K562 (cell line): ENCODE results near the gene DPCD. TPM values are rescaled to one million over a fixed set of nuclear protein-coding genes. Genes with fewer than 3 reads are reported as not detected.
A peak's percentile ranks its signal among the peaks of the same experiment; 100 is the strongest.

ENCODE experiments used
- C11orf30 ChIP-seq: fragments of 450-650 bp; IDR thresholded peaks from 2 replicates; pipeline ENCODE4 v1.6.1; 2016; ENCODE audit warnings: low read depth, mild to moderate bottlenecking
- CREM ChIP-seq: IDR thresholded peaks from 2 replicates; pipeline ENCODE4 v1.6.1; 2014; ENCODE audit warnings: antibody characterized with exemption, low read depth
- DIDO1 ChIP-seq: fragments of 450-650 bp; IDR thresholded peaks from 2 replicates; pipeline ENCODE4 v1.6.1; 2016; ENCODE audit warnings: low read depth, missing biosample characterization, missing genetic modification characterization
- GABPA ChIP-seq: fragments of 200-800 bp; sonication (Bioruptor generic); conservative IDR thresholded peaks from 2 replicates; pipeline ENCODE4 v1.6.1; 2016; ENCODE audit warnings: low read depth, missing genetic modification characterization, missing compliant biosample characterization
- HCFC1 ChIP-seq: IDR thresholded peaks from 2 replicates; pipeline ENCODE4 v1.6.1; 2012; ENCODE audit warnings: low read depth, low read length, improper control_type of control experiment
- HDAC1 ChIP-seq, 2 experiments: fragments of 450-650 bp; IDR thresholded peaks; 2 replicates each; pipeline ENCODE4 v1.6.1; 2016 to 2017; ENCODE audit warnings: inconsistent platforms in 1 of 2, mild to moderate bottlenecking in 1 of 2, moderate library complexity in 1 of 2
- HDAC3 ChIP-seq: fragments of 450-650 bp; IDR thresholded peaks from 2 replicates; pipeline ENCODE4 v1.6.1; 2018; ENCODE audit warnings: borderline replicate concordance, mild to moderate bottlenecking, moderate library complexity; ENCODE audit not compliant: partially characterized antibody
- HMGN3 ChIP-seq: IDR thresholded peaks from 2 replicates; pipeline ENCODE4 v1.6.1; 2011; ENCODE audit warnings: borderline replicate concordance, low read depth, mild to moderate bottlenecking, mixed read lengths, low read length; ENCODE audit not compliant: insufficient read length; ENCODE audit errors: extremely low read depth
- KAT7 ChIP-seq: sonication (generic); formaldehyde crosslinking; IDR thresholded peaks from 2 replicates; pipeline ENCODE4 v1.8.0; 2022; ENCODE audit warnings: missing genetic modification reagents, mild to moderate bottlenecking, borderline replicate concordance
- KDM5B ChIP-seq: fragments of 200-600 bp; sonication (generic); IDR thresholded peaks from 2 replicates; pipeline ENCODE4 v1.6.1; 2012; ENCODE audit warnings: low read depth, mild to moderate bottlenecking, moderate library complexity, low read length, control low read depth, inconsistent platforms; ENCODE audit not compliant: insufficient replicate concordance
- LEF1 ChIP-seq: fragments of 450-650 bp; IDR thresholded peaks from 2 replicates; pipeline ENCODE4 v1.6.1; 2016; ENCODE audit warnings: mild to moderate bottlenecking
- MAFK ChIP-seq: IDR thresholded peaks from 2 replicates; pipeline ENCODE4 v1.6.1; 2011; ENCODE audit warnings: low read length, improper control_type of control experiment
- MTA3 ChIP-seq: fragments of 450-650 bp; formaldehyde crosslinking; IDR thresholded peaks from 2 replicates; pipeline ENCODE4 v1.6.1; 2017; ENCODE audit warnings: mild to moderate bottlenecking, borderline replicate concordance
- MXI1 ChIP-seq: IDR thresholded peaks from 2 replicates; pipeline ENCODE4 v1.6.1; 2011; ENCODE audit warnings: low read depth, mild to moderate bottlenecking, improper control_type of control experiment, low read length
- RB1 ChIP-seq: fragments of 450-650 bp; IDR thresholded peaks from 2 replicates; pipeline ENCODE4 v1.6.1; 2017; ENCODE audit warnings: low read depth, mild to moderate bottlenecking
- RBBP5 ChIP-seq: fragments of 200-600 bp; sonication (generic); IDR thresholded peaks from 2 replicates; pipeline ENCODE4 v1.6.1; 2012; ENCODE audit warnings: borderline replicate concordance, mild to moderate bottlenecking, low read length, control low read depth, inconsistent platforms; ENCODE audit not compliant: insufficient read depth, poor library complexity, severe bottlenecking
- RBFOX2 ChIP-seq: fragments of 200-400 bp; formaldehyde crosslinking; IDR thresholded peaks from 2 replicates; pipeline ENCODE4 v1.6.1; 2017; ENCODE audit warnings: low read depth, mild to moderate bottlenecking, low read length, moderate library complexity
- RUNX1 ChIP-seq: sonication (generic); IDR thresholded peaks from 2 replicates; pipeline ENCODE4 v1.6.1; 2016; ENCODE audit warnings: antibody characterized with exemption, low read depth
- ZNF347 ChIP-seq: fragments of 450-650 bp; formaldehyde crosslinking; IDR thresholded peaks from 2 replicates; pipeline ENCODE4 v1.4.0; 2020; ENCODE audit warnings: low read depth, mild to moderate bottlenecking, moderate library complexity
- ZNF778 ChIP-seq: fragments of 450-650 bp; formaldehyde crosslinking; IDR thresholded peaks from 2 replicates; pipeline ENCODE4 v1.4.0; 2020; ENCODE audit warnings: mild to moderate bottlenecking, moderate library complexity
- ZNF830 ChIP-seq: fragments of 250-450 bp; sonication (Bioruptor Pico); IDR thresholded peaks from 2 replicates; pipeline ENCODE4 v1.5.0; 2021; ENCODE audit warnings: mild to moderate bottlenecking
- polyA plus RNA-seq, 8 experiments: library from polyadenylated mRNA; depleted of rRNA in 4 of 8; stranded (reverse) in 5 of 8; unstranded in 3 of 8; fragments of >200 nt; fragmentation: Nextera tagmentation in 2 of 8; fragmentation: Illumina TruSeq in 1 of 8; extraction: Ambion mirVana in 2 of 8; extraction: Trizol in 1 of 8; gene quantifications; 2 replicates each; pipeline versions ENCODE4 v1.2.1 to v1.2.3, GENCODE V29; 2011 to 2014; ENCODE audit warnings: inconsistent platforms in 1 of 8, missing spikeins in 1 of 8
- total RNA-seq, 7 experiments: library from RNA; depleted of rRNA in 6 of 7; stranded (reverse); fragments of >200 nt in 6 of 7; fragmentation: Illumina TruSeq in 2 of 7; extraction: Trizol in 2 of 7; gene quantifications; 2 replicates each; pipeline versions ENCODE4 v1.2.1 to v1.2.3, GENCODE V29; 2011 to 2021; ENCODE audit warnings: low replicate concordance in 1 of 7
- TF ChIP-seq, protein P1 (sequence below): fragments of 250-450 bp; sonication (Bioruptor Pico); IDR thresholded peaks from 2 replicates; pipeline ENCODE4 v1.4.0; 2020; ENCODE audit warnings: mild to moderate bottlenecking
- TF ChIP-seq, protein P2 (sequence below): sonication (generic); formaldehyde crosslinking; IDR thresholded peaks from 2 replicates; pipeline ENCODE4 v1.8.1; 2023; ENCODE audit warnings: mild to moderate bottlenecking, missing genetic modification reagents
- TF ChIP-seq, protein P3 (sequence below): fragments of 450-650 bp; IDR thresholded peaks from 2 replicates; pipeline ENCODE4 v1.6.1; 2016; ENCODE audit warnings: borderline replicate concordance

The DPCD gene
- total and polyA plus RNA-seq, 9 of the 15 experiments (the other 6 are each of a cell fraction or from before 2014, with no cell fraction given), result 12.1 to 45.2 (median 20.0) TPM

DNA sequence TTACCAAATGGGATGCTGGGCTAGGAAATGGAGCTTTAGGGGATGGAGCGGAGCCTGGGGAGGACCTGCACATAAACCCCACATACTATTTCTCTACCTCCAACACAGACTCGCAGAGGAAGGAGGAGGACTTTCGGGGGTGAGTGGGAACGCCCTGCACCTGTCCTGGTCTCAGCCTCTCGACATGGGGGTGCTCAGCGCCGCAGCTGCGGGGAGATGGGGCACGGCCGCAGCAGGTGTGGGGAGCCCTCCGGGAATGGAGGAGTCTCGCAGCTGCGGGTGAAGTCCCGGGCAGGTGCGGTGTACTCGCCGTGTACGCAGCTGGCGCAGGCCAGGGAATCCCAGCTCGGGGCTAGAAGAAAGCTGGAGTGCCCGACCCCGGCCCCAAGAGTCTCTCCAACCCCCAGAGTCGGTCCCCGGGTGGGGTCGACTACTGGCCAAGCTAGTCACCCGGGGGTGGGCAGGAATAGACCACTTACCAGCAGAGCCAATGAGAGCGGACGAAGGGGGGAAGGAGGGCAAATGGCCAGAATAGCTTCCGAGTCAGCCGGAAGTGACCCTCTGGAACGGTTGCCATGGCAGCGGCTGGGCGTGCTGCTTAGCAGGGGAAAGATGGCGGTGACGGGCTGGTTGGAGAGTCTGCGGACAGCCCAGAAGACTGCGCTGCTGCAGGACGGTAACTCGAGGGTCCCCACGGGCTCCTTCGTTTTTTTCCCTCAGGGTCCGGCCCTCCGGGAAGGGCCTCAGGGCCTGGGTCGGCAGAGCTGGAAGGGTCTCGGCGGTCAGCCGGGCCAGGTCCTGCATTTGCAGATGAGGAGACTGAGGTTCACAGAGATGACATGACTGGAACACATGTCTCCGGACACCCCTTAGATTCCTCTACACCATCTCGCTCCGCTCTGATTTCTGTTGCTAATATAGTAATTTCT, at the start of gene DPCD, which contains the start of gene POLL (continued):
- TF ChIP-seq, protein P1, sequence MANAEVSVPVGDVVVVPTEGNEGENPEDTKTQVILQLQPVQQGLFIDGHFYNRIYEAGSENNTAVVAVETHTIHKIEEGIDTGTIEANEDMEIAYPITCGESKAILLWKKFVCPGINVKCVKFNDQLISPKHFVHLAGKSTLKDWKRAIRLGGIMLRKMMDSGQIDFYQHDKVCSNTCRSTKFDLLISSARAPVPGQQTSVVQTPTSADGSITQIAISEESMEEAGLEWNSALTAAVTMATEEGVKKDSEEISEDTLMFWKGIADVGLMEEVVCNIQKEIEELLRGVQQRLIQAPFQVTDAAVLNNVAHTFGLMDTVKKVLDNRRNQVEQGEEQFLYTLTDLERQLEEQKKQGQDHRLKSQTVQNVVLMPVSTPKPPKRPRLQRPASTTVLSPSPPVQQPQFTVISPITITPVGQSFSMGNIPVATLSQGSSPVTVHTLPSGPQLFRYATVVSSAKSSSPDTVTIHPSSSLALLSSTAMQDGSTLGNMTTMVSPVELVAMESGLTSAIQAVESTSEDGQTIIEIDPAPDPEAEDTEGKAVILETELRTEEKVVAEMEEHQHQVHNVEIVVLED (CRISPR knock-in tag), result no peak
- TF ChIP-seq HCFC1 (peak; percentile 73), DIDO1 (tag) (peak; percentile 69; the same call in 1 of the 2 replicates), RUNX1 (no peak), C11orf30 (peak; percentile 81), CREM (peak; percentile 47), KAT7 (CRISPR knock-in tag) (no peak), KDM5B (peak; percentile 55), RBBP5 (peak; percentile 55), ZNF830 (CRISPR knock-in tag) (no peak), GABPA (tag) (peak; percentile 97), LEF1 (no peak), MAFK (no peak), ZNF347 (CRISPR knock-in tag) (no peak), RB1 (0 out of 2 replicates have a peak, but pooled peaks have one; percentile 33), MXI1 (peak; percentile 92), HMGN3 (peak; percentile 43), RBFOX2 (peak; percentile 67), MTA3 (0 out of 2 replicates have a peak, but pooled peaks have one; percentile 35), ZNF778 (CRISPR knock-in tag) (no peak), HDAC1 (IDR thresholded peaks at IDR 0.05) (peak in 1 of 2 experiments; percentile 92; a peak in 2 of 4 replicates), HDAC3 (no peak)
- TF ChIP-seq, protein P2, sequence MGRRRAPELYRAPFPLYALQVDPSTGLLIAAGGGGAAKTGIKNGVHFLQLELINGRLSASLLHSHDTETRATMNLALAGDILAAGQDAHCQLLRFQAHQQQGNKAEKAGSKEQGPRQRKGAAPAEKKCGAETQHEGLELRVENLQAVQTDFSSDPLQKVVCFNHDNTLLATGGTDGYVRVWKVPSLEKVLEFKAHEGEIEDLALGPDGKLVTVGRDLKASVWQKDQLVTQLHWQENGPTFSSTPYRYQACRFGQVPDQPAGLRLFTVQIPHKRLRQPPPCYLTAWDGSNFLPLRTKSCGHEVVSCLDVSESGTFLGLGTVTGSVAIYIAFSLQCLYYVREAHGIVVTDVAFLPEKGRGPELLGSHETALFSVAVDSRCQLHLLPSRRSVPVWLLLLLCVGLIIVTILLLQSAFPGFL (CRISPR knock-in tag), result no peak
- TF ChIP-seq, protein P3, sequence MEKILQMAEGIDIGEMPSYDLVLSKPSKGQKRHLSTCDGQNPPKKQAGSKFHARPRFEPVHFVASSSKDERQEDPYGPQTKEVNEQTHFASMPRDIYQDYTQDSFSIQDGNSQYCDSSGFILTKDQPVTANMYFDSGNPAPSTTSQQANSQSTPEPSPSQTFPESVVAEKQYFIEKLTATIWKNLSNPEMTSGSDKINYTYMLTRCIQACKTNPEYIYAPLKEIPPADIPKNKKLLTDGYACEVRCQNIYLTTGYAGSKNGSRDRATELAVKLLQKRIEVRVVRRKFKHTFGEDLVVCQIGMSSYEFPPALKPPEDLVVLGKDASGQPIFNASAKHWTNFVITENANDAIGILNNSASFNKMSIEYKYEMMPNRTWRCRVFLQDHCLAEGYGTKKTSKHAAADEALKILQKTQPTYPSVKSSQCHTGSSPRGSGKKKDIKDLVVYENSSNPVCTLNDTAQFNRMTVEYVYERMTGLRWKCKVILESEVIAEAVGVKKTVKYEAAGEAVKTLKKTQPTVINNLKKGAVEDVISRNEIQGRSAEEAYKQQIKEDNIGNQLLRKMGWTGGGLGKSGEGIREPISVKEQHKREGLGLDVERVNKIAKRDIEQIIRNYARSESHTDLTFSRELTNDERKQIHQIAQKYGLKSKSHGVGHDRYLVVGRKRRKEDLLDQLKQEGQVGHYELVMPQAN, result peak; percentile 88
